Measurements from ENCODE around the gene GHDC.
"Not testable (repeated sequence)": the region's sequence is repeated elsewhere in the genome, so short reads cannot be mapped to it uniquely, and the experiment has no call there.

GRCh38 chr17:42206153-42206612, 11.9 kb upstream of the GHDC start:
- not testable (repeated sequence) for TF ChIP-seq CTCF (IDR thresholded peaks at IDR 0.05; ENCODE audit: poor library complexity, severe bottlenecking); POLR2AphosphoS5 (IDR thresholded peaks at IDR 0.05)

All from neural cell (in vitro differentiated cells).